CD4-positive, alpha-beta memory T cell (primary cell): ENCODE measurements around the gene FOXO3. TPM values are rescaled to one million over a fixed set of nuclear protein-coding genes. Genes with fewer than 3 reads are reported as not detected.
A peak's percentile ranks its signal among the peaks of the same experiment; 100 is the strongest.

Experiments used
- CTCF ChIA-PET: fragments of 350-600 bp; sonication (Branson Sonifier 250); formaldehyde crosslinking; loops from one replicate; lab custom pipeline; 2021; ENCODE audit warnings: inconsistent platforms; ENCODE audit not compliant: partially characterized antibody; lab: Charles Lee
- POLR2A ChIA-PET: fragments of 350-600 bp; sonication (Branson Sonifier 250); formaldehyde crosslinking; loops from one replicate; lab custom pipeline; 2021; ENCODE audit not compliant: partially characterized antibody; lab: Charles Lee
- DNase-seq, 5 donors: peaks; one replicate each; pipeline versions ENCODE4 v3.0.0 to v3.0.0-alpha.2; 2020 to 2022; ENCODE audit warnings: mixed read lengths in 1 of 5
- H3K27ac ChIP-seq: one replicate; pipeline ENCODE4 v1.7.0; 2013; ENCODE audit warnings: low read depth, low read length
- H3K27me3 ChIP-seq: 2 replicates; pipeline ENCODE4 v1.7.0; 2013; ENCODE audit warnings: mild to moderate bottlenecking, low read length, moderate library complexity; ENCODE audit not compliant: insufficient read depth
- H3K36me3 ChIP-seq: 2 replicates; pipeline ENCODE4 v1.7.0; 2013; ENCODE audit warnings: mild to moderate bottlenecking, low read length, moderate library complexity; ENCODE audit not compliant: insufficient read depth
- H3K4me1 ChIP-seq: 2 replicates; pipeline ENCODE4 v1.7.0; 2013; ENCODE audit warnings: mild to moderate bottlenecking, low read length, moderate library complexity; ENCODE audit not compliant: insufficient read depth
- H3K4me3 ChIP-seq, 2 donors: one replicate each; pipeline ENCODE4 v1.7.0; 2013; ENCODE audit warnings: low read length in 2 of 2, mild to moderate bottlenecking in 1 of 2
- H3K9me3 ChIP-seq, 2 donors: one replicate each; pipeline ENCODE4 v1.7.0; 2013; ENCODE audit warnings: low read length in 2 of 2, control low read depth in 1 of 2; ENCODE audit not compliant: control insufficient read depth in 1 of 2
- H3K27ac Mint-ChIP-seq, 7 donors: one replicate each; pipeline ENCODE4 v1.8.0; 2020 to 2021; ENCODE audit warnings: mixed read lengths in 7 of 7, mild to moderate bottlenecking in 6 of 7, inconsistent platforms in 3 of 7, moderate library complexity in 3 of 7
- H3K27me3 Mint-ChIP-seq, 2 donors: one replicate each; pipeline ENCODE4 v1.8.0; 2020 to 2021; ENCODE audit warnings: mixed read lengths in 2 of 2
- H3K36me3 Mint-ChIP-seq, 2 donors: one replicate each; pipeline ENCODE4 v1.8.0; 2020 to 2021; ENCODE audit warnings: mixed read lengths in 2 of 2, inconsistent platforms in 1 of 2, mild to moderate bottlenecking in 1 of 2
- H3K4me1 Mint-ChIP-seq, 4 donors: one replicate each; pipeline ENCODE4 v1.8.0; 2020 to 2021; ENCODE audit warnings: mixed read lengths in 4 of 4, mild to moderate bottlenecking in 1 of 4
- H3K4me3 Mint-ChIP-seq, 8 donors: one replicate each; pipeline ENCODE4 v1.8.0; 2020 to 2021; ENCODE audit warnings: mixed read lengths in 8 of 8, mild to moderate bottlenecking in 7 of 8, moderate library complexity in 6 of 8, inconsistent platforms in 3 of 8
- H3K9me3 Mint-ChIP-seq, 8 donors: one replicate each; pipeline ENCODE4 v1.8.0; 2020 to 2021; ENCODE audit warnings: mixed read lengths in 8 of 8, mild to moderate bottlenecking in 5 of 8, inconsistent platforms in 3 of 8, moderate library complexity in 1 of 8
- intact Hi-C: fragments of 100-400 bp; cut with micrococcal nuclease; formaldehyde crosslinking; loops from one replicate; pipeline ENCODE4 v1.15.1; 2023
- polyA plus RNA-seq, 2 donors: library from polyadenylated mRNA; unstranded; fragments of 300-500 nt; fragmentation: Illumina TruSeq; gene quantifications; one replicate each; pipeline ENCODE4 v1.2.3, GENCODE V29; 2021
- total RNA-seq, 2 experiments: library from RNA; stranded (reverse); gene quantifications; one replicate each; pipeline ENCODE4 v1.2.3, GENCODE V29; 2021

FOXO3 gene
- total and polyA plus RNA-seq, 4 experiments from 2014 or later = 18.3 to 27.0 (median 25.0) TPM

- Mint-ChIP-seq H3K36me3 (peaks cover 25 to 29% of the 10 kb centered on the region in 2 donors), H3K27me3 (no peaks in the 10 kb centered on the region), H3K27ac (peak overlapping the region; percentile 79 to 90 (median 82)), H3K9me3 (no peaks in the 10 kb centered on the region), H3K4me3 (peak overlapping the region; percentile 34 to 81 (median 66)), H3K4me1 (peaks cover 56 to 74% (median 65%) of the 10 kb centered on the region in 4 donors)
- Histone ChIP-seq H3K4me1 (peaks cover 63% of the 10 kb centered on the region), H3K9me3 (no peaks in the 10 kb centered on the region), H3K27ac (peak overlapping the region; percentile 35), H3K27me3 (no peaks in the 10 kb centered on the region), H3K4me3 (no peak overlapping the region), H3K36me3 (peaks cover 14% of the 10 kb centered on the region)
- POLR2A ChIA-PET = interaction anchor here (0.8 to 3.3 kb wide), 4 partner anchors 10 to 530 kb away, joined by 3 to 17 read pairs (median 4); partner anchors contain the start of genes CEP57L1 and SESN1
- CTCF ChIA-PET = interaction anchor here (1.7 to 2.1 kb wide), 2 partner anchors 507 to 508 kb away, joined by 4 to 8 read pairs; no protein-coding TSS in a partner anchor
- peak; percentile 48 to 73 (median 67) for DNase-seq
- intact Hi-C loops = loop anchor here (1.0 to 2.0 kb wide), 2 partner anchors 16 to 27 kb away; no protein-coding TSS in a partner anchor
Measured at GRCh38 chr6:108565091-108565766, 4.5 kb downstream of the FOXO3 start.

- peaks cover 31 to 34% of the 10 kb centered on the region in 2 donors for H3K36me3 Mint-ChIP-seq
- peaks cover 57 to 79% (median 66%) of the 10 kb centered on the region in 4 donors for H3K4me1 Mint-ChIP-seq
- no peak for DNase-seq
- POLR2A ChIA-PET = interaction anchor here (0.6 to 3.3 kb wide), 5 partner anchors 10 to 888 kb away, joined by 3 to 17 read pairs (median 3); partner anchors contain the start of genes CEP57L1 and SESN1
- H3K4me3 ChIP-seq = no peak overlapping the region
- no peaks in the 10 kb centered on the region for H3K9me3 ChIP-seq
- no peaks in the 10 kb centered on the region for H3K27me3 ChIP-seq
- no peaks in the 10 kb centered on the region for H3K9me3 Mint-ChIP-seq
- peak overlapping the region; percentile 1 to 81 (median 71) for H3K27ac Mint-ChIP-seq
- peak overlapping the region; percentile 35 for H3K27ac ChIP-seq
- peaks cover 14% of the 10 kb centered on the region for H3K36me3 ChIP-seq
- peak overlapping the region in 7 of 8 donors; percentile 26 to 81 (median 59) for H3K4me3 Mint-ChIP-seq
- CTCF ChIA-PET = interaction anchor here (0.5 to 2.1 kb wide), 4 partner anchors 11 to 508 kb away, joined by 3 to 8 read pairs (median 3); no protein-coding TSS in a partner anchor
- no peaks in the 10 kb centered on the region for H3K27me3 Mint-ChIP-seq
- intact Hi-C loops = loop anchor here (1.0 to 2.0 kb wide), 2 partner anchors 15 to 26 kb away; no protein-coding TSS in a partner anchor
- peaks cover 63% of the 10 kb centered on the region for H3K4me1 ChIP-seq
Measured at GRCh38 chr6:108565893-108566292, 5.2 kb downstream of the FOXO3 start.

- Histone ChIP-seq H3K4me1 (peaks cover 63% of the 10 kb centered on the region), H3K27me3 (no peaks in the 10 kb centered on the region), H3K36me3 (peaks cover 14% of the 10 kb centered on the region), H3K4me3 (no peak overlapping the region), H3K27ac (no peak overlapping the region), H3K9me3 (no peaks in the 10 kb centered on the region)
- H3K27me3 Mint-ChIP-seq = no peaks in the 10 kb centered on the region
- intact Hi-C loops = no loop called here
- H3K27ac Mint-ChIP-seq = peak overlapping the region in 4 of 7 donors; percentile 71 to 81 (median 80)
- H3K4me1 Mint-ChIP-seq = peaks cover 60 to 85% (median 69%) of the 10 kb centered on the region in 4 donors
- H3K36me3 Mint-ChIP-seq = peaks cover 36 to 39% of the 10 kb centered on the region in 2 donors
- CTCF ChIA-PET = interaction anchor here (0.5 to 1.2 kb wide), 6 partner anchors 10 to 808 kb away, joined by 3 to 4 read pairs (median 3); no protein-coding TSS in a partner anchor
- peak overlapping the region in 3 of 8 donors; percentile 59 to 81 (median 60) for H3K4me3 Mint-ChIP-seq
- DNase-seq = no peak
- POLR2A ChIA-PET = interaction anchor here (0.6 to 3.3 kb wide), 5 partner anchors 9 to 887 kb away, joined by 3 to 17 read pairs (median 3); partner anchors contain the start of gene SESN1
- no peaks in the 10 kb centered on the region for H3K9me3 Mint-ChIP-seq
Measured at GRCh38 chr6:108566406-108566805, 5.7 kb downstream of the FOXO3 start.

DNA sequence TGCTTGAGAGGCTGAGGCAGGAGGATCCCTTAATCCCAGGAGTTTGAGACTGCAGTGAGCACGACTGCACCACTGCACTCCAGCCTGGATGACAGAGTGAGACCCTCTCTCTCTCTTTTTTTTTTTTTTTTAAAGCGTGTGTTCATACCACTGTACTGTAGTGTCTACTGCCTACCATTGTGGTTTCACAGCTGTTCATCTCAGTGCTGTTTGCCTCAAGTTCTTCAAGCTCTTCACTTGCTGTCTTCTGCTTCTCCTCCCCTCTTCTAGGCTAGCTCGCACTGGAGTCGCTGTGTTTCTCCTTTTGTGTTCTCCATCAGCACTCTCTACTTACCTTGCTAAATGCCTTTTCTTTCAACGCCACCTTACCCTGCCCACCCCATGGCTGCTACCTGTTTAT is 7.4 kb downstream of the FOXO3 start:
- peaks cover 49% of the 10 kb centered on the region for H3K4me1 ChIP-seq

GRCh38 chr6:108568551-108569305 is 8.0 kb downstream of the FOXO3 start:
- Histone ChIP-seq H3K4me1 (peaks cover 44% of the 10 kb centered on the region), H3K9me3 (no peaks in the 10 kb centered on the region), H3K27me3 (no peaks in the 10 kb centered on the region), H3K36me3 (peaks cover 14% of the 10 kb centered on the region), H3K4me3 (no peak overlapping the region), H3K27ac (no peak overlapping the region)
- POLR2A ChIA-PET = interaction anchor here (2.3 kb wide), 1 partner anchor 10 kb away, joined by 10 read pairs; no protein-coding TSS in a partner anchor
- Mint-ChIP-seq H3K36me3 (peaks cover 33 to 40% of the 10 kb centered on the region in 2 donors), H3K4me3 (peak overlapping the region in 1 of 8 donors; percentile 39), H3K27ac (peak overlapping the region in 3 of 7 donors; percentile 7 to 88 (median 72)), H3K27me3 (no peaks in the 10 kb centered on the region), H3K4me1 (peaks cover 46 to 76% (median 59%) of the 10 kb centered on the region in 4 donors), H3K9me3 (no peaks in the 10 kb centered on the region)
- CTCF ChIA-PET = interaction anchor here (0.8 to 1.8 kb wide), 3 partner anchors 8 to 27 kb away, joined by 3 to 7 read pairs (median 3); no protein-coding TSS in a partner anchor
- DNase-seq = no peak
- intact Hi-C loops = no loop called here

More for the DNA sequence above, 7.4 kb downstream of the FOXO3 start:
- Histone ChIP-seq H3K9me3 (no peaks in the 10 kb centered on the region), H3K36me3 (peaks cover 14% of the 10 kb centered on the region), H3K27ac (no peak overlapping the region), H3K27me3 (no peaks in the 10 kb centered on the region), H3K4me3 (no peak overlapping the region)
- Mint-ChIP-seq H3K36me3 (peaks cover 33 to 40% of the 10 kb centered on the region in 2 donors), H3K4me3 (peak overlapping the region in 1 of 8 donors; percentile 39), H3K4me1 (peaks cover 50 to 80% (median 61%) of the 10 kb centered on the region in 4 donors), H3K27me3 (no peaks in the 10 kb centered on the region), H3K27ac (peak overlapping the region in 4 of 7 donors; percentile 7 to 88 (median 46)), H3K9me3 (no peaks in the 10 kb centered on the region)
- intact Hi-C loops = no loop called here
- CTCF ChIA-PET = interaction anchor here (0.8 to 1.8 kb wide), 3 partner anchors 8 to 26 kb away, joined by 3 to 7 read pairs (median 3); no protein-coding TSS in a partner anchor
- POLR2A ChIA-PET = interaction anchor here (0.7 to 2.3 kb wide), 2 partner anchors 10 to 527 kb away, joined by 3 to 10 read pairs; partner anchors contain the start of gene CEP57L1
- DNase-seq = no peak

- H3K4me1 Mint-ChIP-seq = peaks cover 41 to 74% (median 57%) of the 10 kb centered on the region in 4 donors
- H3K9me3 Mint-ChIP-seq = no peaks in the 10 kb centered on the region
- no peak overlapping the region for H3K4me3 Mint-ChIP-seq
- DNase-seq = no peak
- Histone ChIP-seq H3K4me3 (no peak overlapping the region), H3K4me1 (peaks cover 41% of the 10 kb centered on the region), H3K27ac (no peak overlapping the region), H3K9me3 (no peaks in the 10 kb centered on the region), H3K27me3 (no peaks in the 10 kb centered on the region), H3K36me3 (peaks cover 14% of the 10 kb centered on the region)
- CTCF ChIA-PET = no interaction called here
- H3K27me3 Mint-ChIP-seq = no peaks in the 10 kb centered on the region
- no peak overlapping the region for H3K27ac Mint-ChIP-seq
- POLR2A ChIA-PET = interaction anchor here (1.1 to 1.3 kb wide), 2 partner anchors 10 to 12 kb away, joined by 4 to 5 read pairs; partner anchors contain the start of gene FOXO3
- peaks cover 33 to 40% of the 10 kb centered on the region in 2 donors for H3K36me3 Mint-ChIP-seq
- intact Hi-C loops = no loop called here
Measured at GRCh38 chr6:108570517-108570916, 9.8 kb downstream of the FOXO3 start.
